ENCODE results near the gene PRKCE. TPM values are rescaled to one million over a fixed set of nuclear protein-coding genes. Genes with fewer than 3 reads are reported as not detected.
A peak's percentile ranks its signal among the peaks of the same experiment; 100 is the strongest.

Gene PRKCE
- total and polyA plus RNA-seq, 7 donors = 3.0 to 21.9 (median 15.8) TPM

- DNase-seq = no peak
Measured at GRCh38 chr2:45612731-45613130, 38.7 kb upstream of the PRKCE start.

GRCh38 chr2:45614330-45614729 is 37.1 kb upstream of the PRKCE start:
- H3K27ac ChIP-seq = peak overlapping the region in 2 of 4 donors; percentile 6 to 22
- no peaks in the 10 kb centered on the region for H3K27me3 ChIP-seq
- H3K4me1 ChIP-seq = peaks cover 0 to 17% (median 11%) of the 10 kb centered on the region in 4 donors
- no peaks in the 10 kb centered on the region for H3K36me3 ChIP-seq
- no peaks in the 10 kb centered on the region for H3K9me3 ChIP-seq
- no peak overlapping the region for H3K4me3 ChIP-seq
- TF ChIP-seq CTCF (IDR thresholded peaks at IDR 0.05) (no peak), POLR2AphosphoS5 (IDR thresholded peaks at IDR 0.05) (peak in 1 of 4 donors; percentile 14)
- 57 to 85% methylated on average over 1 of the region's 1 CpG for WGBS, 2 donors
- intact Hi-C loops (cut with DNase I) = no loop called here
- DNase-seq = no peak

More at GRCh38 chr2:45612731-45613130, 38.7 kb upstream of the PRKCE start:
- Histone ChIP-seq H3K9me3 (no peaks in the 10 kb centered on the region), H3K4me3 (no peak overlapping the region), H3K27me3 (no peaks in the 10 kb centered on the region), H3K4me1 (peaks cover 0 to 17% (median 11%) of the 10 kb centered on the region in 4 donors), H3K36me3 (no peaks in the 10 kb centered on the region), H3K27ac (peak overlapping the region in 1 of 4 donors; percentile 30)
- TF ChIP-seq EP300 (IDR thresholded peaks at IDR 0.05) = no peak
- TF ChIP-seq POLR2AphosphoS5 (IDR thresholded peaks at IDR 0.05) = peak in 1 of 4 donors; percentile 11
- intact Hi-C loops (cut with DNase I) = no loop called here
- WGBS, 2 donors = 70 to 72% methylated on average over 2 of the region's 2 CpGs

- Histone ChIP-seq H3K4me3 (no peak overlapping the region), H3K4me1 (peaks cover 0 to 14% (median 8%) of the 10 kb centered on the region in 4 donors), H3K27ac (peak overlapping the region in 1 of 4 donors; percentile 22), H3K36me3 (no peaks in the 10 kb centered on the region), H3K9me3 (no peaks in the 10 kb centered on the region), H3K27me3 (no peaks in the 10 kb centered on the region)
- WGBS, 2 donors = 84% methylated on average over 3 of the region's 3 CpGs
- intact Hi-C loops (cut with DNase I) = no loop called here
- TF ChIP-seq EP300 (IDR thresholded peaks at IDR 0.05) (no peak), CTCF (IDR thresholded peaks at IDR 0.05) (no peak), POLR2A (IDR thresholded peaks at IDR 0.05) (no peak), POLR2AphosphoS5 (IDR thresholded peaks at IDR 0.05) (no peak)
- no peak for DNase-seq
Measured at GRCh38 chr2:45614871-45615415, 36.5 kb upstream of the PRKCE start.

GRCh38 chr2:45616658-45617411 is 34.6 kb upstream of the PRKCE start:
- H3K4me1 ChIP-seq = peaks cover 0 to 5% (median under 1%) of the 10 kb centered on the region in 4 donors
- no peaks in the 10 kb centered on the region for H3K9me3 ChIP-seq
- intact Hi-C loops (cut with DNase I) = no loop called here
- no peaks in the 10 kb centered on the region for H3K27me3 ChIP-seq
- 48 to 58% methylated on average over 4 of the region's 4 CpGs for WGBS, 2 donors
- no peak for DNase-seq
- no peak overlapping the region for H3K27ac ChIP-seq
- TF ChIP-seq POLR2A (IDR thresholded peaks at IDR 0.05) = no peak
- no peak overlapping the region for H3K4me3 ChIP-seq
- no peaks in the 10 kb centered on the region for H3K36me3 ChIP-seq

GRCh38 chr2:45617496-45617895 is 34.0 kb upstream of the PRKCE start:
- DNase-seq = no peak
- intact Hi-C loops (cut with DNase I) = no loop called here
- no peak overlapping the region for H3K27ac ChIP-seq
- H3K9me3 ChIP-seq = no peaks in the 10 kb centered on the region
- H3K4me1 ChIP-seq = peaks cover 0 to 5% (median 0%) of the 10 kb centered on the region in 4 donors
- WGBS, 2 donors = 54 to 59% methylated on average over 2 of the region's 2 CpGs
- TF ChIP-seq EP300 (IDR thresholded peaks at IDR 0.05) = no peak
- no peak for TF ChIP-seq POLR2AphosphoS5 (IDR thresholded peaks at IDR 0.05)
- no peak for TF ChIP-seq POLR2A (IDR thresholded peaks at IDR 0.05)
- no peak for TF ChIP-seq CTCF (IDR thresholded peaks at IDR 0.05)
- no peaks in the 10 kb centered on the region for H3K27me3 ChIP-seq
- H3K4me3 ChIP-seq = no peak overlapping the region
- H3K36me3 ChIP-seq = no peaks in the 10 kb centered on the region

Data from sigmoid colon (tissue), 7 donors.